Posterior cingulate gyrus (tissue), 11 donors: ENCODE measurements around the gene MRTFA.
"Not testable (repeated sequence)": the region's sequence is repeated elsewhere in the genome, so short reads cannot be mapped to it uniquely, and the experiment has no call there.

Source experiments
- DNase-seq, 10 donors: peaks; one replicate each; pipeline versions ENCODE4 v3.0.0 to v3.0.0-alpha.2; 2020 to 2021; ENCODE audit warnings: mixed read lengths in 3 of 10
- intact Hi-C: fragments of 100-400 bp; cut with DNase I; formaldehyde crosslinking; loops from one replicate; pipeline ENCODE4 v1.15.1; 2023

MRTFA gene

DNA sequence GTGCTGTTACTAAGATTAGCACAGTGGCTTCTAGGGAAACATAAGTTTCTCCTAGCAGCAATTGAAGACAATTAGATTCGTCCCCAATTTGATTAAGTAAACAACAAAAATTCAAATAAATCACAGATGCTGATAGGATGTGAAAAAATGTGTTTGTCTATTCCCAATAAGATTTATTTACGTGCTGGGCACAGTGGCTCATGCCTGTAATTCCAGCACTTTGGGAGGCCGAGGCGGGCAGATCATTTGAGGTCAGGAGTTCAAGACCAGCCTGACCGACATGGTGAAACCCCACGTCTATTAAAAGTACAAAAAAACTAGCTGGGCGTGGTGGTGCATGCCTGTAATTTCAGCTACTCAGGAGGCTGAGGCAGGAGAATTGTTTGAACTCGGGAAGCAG is 128.5 kb downstream of the MRTFA start:
- intact Hi-C loops, DNase-seq: not testable (repeated sequence)

DNA sequence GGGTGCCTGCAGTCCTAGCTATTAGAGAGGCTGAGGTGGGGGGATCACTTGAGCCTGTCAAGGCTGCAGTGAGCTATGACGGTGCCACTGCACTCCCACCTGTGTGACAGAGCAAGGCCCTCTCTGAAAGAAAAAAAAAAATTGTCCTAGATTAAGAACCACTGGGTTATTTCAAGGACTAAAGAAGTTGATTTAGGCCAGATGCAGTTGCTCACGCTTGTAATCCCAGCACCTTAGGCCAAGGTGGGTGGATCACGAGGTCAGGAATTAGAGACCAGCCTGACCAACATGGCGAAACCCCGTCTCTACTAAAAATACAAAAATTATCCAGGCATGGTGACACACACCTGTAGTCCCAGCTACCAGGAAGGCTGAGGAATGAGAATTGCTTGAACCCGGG is 129.0 kb downstream of the MRTFA start:
- no peak for DNase-seq
- intact Hi-C loops, result no loop called here

DNA sequence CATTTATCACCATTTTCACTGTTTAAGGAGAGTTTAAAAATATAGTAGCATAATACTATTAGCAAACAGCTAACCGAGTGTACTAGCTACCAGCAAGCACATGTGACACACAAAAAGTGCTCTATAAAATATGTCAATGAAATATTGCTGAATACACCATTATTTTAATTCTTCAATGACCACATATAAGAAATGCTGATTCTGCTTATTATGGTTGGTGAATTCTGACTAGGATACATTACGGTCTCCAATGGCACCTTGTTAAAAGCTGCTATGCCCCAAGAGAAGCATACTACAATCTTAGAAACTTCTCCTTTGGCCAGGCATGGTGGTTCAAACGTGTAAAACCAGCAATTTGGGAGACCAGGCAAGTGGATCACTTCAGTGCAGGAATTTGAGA is 129.8 kb downstream of the MRTFA start:
- intact Hi-C loops, result no loop called here
- DNase-seq, result no peak

DNA sequence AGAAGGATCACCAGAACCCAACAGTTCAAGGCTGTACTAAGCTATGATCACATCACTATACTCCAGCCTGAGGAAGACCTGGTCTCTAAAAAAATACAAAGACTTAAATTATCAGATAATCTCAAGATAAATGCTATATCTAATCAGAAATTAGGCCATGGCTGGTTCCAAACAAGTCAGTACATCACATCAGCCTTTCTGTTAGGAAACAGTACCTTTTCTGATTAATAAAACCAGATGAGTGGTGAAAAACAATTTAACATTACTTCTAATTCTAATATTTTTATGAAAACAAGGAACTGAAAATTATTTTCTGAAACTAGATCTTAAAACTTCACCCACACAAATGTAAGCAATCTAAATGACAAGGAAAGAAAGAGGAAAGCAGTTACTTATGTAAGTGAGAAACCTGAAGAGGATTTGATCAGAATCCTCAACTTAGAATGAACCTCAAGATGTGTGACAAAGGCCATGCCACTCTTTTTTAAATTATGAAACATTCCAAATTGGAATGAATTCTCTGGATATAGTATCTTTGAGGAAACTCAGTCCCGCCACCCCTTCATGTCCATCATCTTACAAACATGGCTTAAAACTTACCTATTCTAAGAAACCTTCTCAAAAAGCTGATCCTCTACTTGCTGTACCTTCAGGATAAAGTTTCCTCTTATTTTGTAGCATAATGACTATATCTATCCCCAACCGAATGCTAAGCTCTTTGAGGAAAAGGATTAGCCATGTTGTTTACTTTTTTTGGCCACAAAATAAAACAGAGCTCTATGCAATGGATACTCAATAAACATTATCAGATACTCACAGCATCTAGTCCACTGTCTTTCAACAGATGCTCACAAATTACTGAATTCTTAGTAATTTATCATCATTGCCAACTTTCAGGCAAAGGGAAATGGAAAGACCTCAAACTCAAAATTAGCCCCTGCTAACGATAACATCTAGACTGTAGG is 132.0 kb downstream of the MRTFA start:
- intact Hi-C loops, result no loop called here

DNA sequence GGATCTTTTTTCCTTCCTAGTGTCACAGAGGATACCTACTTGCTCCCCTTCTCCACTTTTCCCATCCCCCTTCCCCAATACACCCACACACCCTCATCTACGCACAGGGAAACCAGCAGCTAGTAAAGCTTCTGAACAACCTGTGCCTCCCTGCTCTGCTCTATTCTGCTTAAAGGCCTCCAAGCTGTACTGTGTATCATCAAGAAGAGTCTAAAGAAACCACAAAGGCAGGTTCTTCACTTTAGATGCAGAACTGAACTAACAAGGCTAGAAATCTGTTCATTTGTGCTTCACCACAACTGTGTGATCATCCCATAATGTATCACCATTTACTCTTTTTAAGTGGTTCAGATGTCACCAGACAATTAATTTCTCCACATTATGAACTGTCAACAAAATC is 133.6 kb downstream of the MRTFA start:
- no peak for DNase-seq
- intact Hi-C loops, result no loop called here

More for the DNA sequence above, 132.0 kb downstream of the MRTFA start:
- DNase-seq, result no peak

DNA sequence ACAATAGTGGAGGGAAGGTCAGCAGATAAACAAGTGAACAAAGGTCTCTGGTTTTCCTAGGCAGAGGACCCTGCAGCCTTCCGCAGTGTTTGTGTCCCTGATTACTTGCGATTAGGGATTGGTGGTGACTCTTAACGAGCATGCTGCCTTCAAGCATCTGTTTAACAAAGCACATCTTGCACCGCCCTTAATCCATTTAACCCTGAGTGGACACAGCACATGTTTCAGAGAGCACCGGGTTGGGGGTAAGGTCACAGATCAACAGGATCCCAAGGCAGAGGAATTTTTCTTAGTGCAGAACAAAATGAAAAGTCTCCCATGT is 136.1 kb downstream of the MRTFA start:
- DNase-seq, intact Hi-C loops: not testable (repeated sequence)

DNA sequence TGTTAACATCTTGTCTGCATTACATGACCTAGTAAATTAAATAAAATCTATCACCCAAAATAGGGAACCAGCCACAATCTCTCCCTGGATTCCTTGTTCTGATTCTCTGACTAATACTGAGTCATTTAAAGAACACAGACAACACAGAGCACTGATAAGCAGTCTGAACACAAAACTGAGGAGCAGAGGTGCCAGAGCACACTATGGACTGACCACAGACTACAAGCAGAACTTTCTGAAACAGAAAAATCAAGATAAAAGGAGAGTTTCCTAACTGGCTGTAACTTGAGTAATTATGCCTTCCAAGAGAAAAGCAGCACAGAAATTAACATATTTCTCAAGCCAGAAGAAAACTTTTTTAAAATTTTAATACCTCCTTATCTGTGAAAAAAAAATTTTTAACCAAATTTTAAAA is 137.3 kb downstream of the MRTFA start:
- intact Hi-C loops, result no loop called here
- no peak for DNase-seq

DNA sequence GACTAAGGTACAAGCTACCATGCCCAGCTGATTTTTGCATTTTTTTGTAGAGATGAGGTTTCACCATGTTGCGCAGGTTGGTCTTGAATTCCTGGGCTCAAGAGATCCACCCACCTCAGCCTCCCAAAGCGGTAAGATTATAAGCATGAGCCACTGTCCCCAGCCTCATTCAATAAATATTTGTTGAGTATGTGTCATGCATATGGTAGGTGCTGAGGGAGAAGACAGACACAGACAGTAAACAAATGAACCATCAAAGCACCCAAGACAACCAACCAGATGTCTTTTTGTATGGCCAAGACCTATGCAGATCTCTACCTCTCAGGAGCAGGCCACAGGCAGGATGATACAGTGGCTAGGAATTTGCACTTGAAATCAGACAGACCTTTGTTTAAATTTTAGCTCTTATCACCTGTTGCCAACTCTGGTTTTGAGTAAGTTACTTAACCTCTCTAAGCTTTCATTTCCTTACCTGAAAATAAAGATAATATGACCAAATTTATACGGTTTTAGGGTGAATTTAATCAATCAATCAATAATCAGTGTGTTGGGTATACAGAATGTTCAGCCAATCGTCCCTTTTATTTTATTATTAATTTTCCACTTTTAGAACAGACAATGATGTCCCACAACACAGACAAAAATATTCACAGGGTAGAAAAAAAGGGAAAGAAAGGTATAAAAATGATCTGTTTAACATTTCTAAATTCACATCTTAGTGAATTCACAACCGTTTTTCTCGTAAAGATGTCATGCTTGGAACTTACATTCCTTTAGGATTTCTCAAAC is 137.9 kb downstream of the MRTFA start:
- intact Hi-C loops, result no loop called here
- DNase-seq, result no peak

DNA sequence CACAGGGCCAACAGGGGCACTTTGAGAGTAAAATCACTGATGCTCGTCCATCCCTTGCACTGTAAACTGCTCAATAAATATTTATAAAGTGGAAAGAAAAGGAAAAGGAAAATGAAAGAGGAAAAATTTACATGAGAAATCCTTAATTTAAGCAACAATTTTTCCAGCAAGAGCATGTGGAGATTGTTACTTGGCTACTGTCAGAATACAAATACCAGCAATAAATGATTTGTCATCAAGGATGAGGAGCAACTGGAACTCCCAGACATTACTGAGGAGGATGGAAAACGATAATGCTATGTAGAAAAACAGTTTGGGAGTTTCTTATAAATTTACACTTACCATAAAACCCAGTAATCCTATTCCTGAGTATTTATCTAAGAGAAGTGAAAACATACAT is 143.1 kb downstream of the MRTFA start:
- DNase-seq, result no peak
- intact Hi-C loops, result no loop called here

DNA sequence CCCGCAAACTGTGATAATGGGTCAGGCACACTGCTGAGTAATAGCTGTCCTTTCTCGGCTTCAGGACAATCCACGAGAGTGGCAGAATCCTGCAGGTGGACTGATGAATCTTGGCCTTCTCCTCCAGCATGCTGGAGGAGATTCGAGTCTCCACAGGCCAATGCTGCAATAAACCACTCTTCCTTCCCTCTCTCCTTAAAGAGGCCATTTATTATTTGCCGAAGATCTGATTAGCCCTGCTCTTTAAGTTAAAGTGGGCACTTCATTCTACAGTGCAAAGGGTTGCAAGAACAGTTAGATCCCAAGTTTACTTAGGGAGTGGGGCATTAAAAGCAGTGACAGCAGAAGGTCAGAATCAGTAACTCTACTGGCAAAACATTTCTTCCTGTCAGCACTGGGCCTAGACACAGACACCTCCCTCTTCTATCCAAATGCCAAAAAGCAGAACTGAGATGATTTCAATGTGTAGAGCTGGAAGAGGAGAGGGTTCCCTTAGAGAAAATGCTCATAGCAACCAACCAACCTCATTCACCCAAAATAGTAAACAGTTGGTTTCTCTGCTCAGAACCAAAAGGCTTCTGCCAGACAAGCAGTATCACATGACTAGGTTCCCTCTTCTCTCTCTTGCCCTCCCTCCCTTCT is 144.4 kb downstream of the MRTFA start:
- intact Hi-C loops, result no loop called here
- no peak for DNase-seq

DNA sequence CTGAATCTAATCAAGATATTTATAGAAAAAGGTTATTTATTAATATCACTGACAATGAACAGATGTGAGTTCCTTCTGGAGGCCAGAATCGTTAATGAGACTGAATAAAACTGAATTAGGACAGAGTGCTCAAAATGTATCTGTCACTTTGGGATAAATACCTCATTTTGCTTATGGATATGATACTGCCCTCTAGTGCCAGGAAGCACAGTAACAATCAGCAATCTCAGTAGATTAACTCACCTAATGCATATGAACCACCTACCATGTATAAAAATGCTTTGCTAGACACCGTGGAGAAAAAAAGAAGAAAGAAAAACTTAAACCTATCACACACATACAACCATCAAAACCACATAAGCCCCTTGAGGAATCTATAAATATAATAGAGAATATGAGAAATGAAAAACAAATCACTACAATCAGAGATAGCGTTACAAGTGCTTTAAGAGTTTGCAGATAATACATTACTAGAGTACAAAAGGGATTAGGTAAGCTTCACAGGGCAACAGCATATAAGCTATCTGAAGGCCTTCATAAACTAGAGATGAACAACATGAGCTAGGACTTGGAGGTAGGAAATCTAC is 148.8 kb downstream of the MRTFA start:
- intact Hi-C loops, result loop anchor here (5.0 kb wide), 1 partner anchor 50 kb away; no protein-coding TSS in a partner anchor
- DNase-seq, result no peak

DNA sequence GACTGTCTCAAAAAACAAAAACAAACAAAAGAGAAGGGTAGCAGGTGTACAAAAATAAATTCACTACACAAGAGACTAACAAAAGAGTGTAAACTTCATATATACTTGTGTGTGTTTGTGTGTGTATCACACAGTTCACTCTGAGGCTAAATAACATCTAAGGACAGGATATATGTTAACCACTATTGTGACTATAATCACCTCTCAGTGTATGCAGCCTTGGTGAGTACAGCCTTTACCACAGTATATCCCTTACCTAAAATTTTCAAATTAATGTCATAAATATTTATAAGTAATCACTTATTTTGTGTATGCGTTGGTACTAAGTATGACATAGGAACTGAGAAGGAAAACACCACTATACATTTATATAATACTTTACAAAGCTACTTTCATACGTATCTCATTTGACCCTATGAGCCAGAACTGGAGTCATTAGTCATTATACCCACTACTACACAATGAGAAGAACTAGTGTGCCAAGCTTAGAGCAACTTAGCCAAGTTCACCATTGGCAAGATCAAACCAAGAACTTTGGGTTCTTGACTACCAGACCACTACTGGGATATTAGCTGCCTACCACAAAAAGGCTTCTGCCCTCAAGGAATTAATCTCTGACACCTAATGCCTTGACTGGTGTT is 149.4 kb downstream of the MRTFA start:
- no peak for DNase-seq
- intact Hi-C loops, result loop anchor here (5.0 kb wide), 1 partner anchor 50 kb away; no protein-coding TSS in a partner anchor

DNA sequence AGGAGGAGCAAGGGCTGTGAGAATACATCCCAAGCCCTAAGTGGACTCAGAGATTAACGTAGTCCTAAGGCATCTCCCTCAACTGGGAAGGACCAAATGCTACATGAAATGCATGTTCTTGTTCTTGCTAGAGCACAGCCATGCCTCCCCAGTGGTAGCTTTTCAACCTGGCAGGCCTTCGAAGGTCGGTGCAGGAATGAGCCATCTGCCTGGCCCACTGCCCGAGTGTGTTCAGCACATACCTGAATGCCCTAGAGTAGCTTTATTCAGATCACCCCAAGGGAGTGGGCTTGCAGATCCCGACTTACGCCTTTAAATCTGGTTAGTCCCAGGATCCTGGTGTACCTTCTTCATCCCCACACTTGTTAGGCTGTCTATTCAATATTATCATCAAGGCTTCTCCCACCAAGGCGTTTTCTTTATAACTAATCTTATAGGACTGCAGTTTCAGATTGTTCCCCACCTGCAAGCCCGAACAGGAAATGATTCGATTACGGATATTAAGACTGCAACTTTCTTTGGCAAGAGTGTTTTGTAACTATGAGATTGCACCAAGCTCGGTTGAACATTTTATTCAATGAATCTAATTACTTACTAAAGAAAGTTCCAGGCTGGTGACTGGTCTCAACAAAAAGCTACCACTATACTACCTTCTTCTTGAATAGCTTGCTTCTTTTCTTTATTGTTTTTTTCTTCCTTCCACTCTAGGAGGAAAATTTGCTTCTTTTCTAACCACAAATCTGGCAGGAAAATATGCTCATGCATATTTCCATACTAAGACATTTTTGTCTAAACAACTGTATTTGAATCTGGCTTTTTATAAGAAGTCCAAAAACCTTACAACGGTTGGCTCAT is 150.5 kb downstream of the MRTFA start:
- intact Hi-C loops, result loop anchor here (5.0 kb wide), 1 partner anchor 49 kb away; no protein-coding TSS in a partner anchor
- DNase-seq, result no peak

DNA sequence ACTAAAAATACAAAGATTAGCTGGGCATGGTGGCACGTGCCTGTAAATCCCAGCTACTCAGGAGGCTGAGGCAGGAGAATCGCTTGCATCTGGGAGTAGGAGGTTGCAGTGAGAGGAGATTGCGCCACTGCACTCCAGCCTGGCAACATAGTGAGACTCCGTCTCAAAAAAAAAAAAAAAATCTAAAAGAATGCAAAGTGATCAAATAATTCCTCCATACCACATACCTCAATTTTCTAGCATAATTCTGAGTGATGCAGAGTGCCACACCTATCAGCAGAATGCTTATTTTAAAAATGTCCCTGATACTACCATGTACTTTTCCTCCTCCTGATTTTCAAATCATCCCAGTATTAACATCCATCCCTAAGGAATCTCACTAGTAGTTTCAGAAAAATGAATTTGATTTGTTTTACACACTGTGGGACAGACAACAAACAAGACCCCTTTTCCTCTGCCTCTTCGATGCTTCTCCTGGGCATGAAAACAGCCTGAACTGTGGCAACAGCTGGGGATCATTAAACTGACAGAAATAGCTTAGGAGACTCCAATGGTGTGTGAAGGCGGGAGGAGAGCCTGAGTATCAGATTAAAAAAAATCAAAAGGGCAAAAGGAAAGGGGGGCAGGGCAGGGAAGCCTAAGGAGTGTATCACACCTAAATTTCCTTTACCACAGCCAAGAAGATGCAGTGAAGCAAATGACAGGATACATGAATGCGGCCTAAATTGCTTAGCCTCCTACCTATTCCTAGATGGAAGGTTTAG is 151.4 kb downstream of the MRTFA start:
- intact Hi-C loops, result loop anchor here (5.0 kb wide), 1 partner anchor 48 kb away; no protein-coding TSS in a partner anchor
- no peak for DNase-seq

DNA sequence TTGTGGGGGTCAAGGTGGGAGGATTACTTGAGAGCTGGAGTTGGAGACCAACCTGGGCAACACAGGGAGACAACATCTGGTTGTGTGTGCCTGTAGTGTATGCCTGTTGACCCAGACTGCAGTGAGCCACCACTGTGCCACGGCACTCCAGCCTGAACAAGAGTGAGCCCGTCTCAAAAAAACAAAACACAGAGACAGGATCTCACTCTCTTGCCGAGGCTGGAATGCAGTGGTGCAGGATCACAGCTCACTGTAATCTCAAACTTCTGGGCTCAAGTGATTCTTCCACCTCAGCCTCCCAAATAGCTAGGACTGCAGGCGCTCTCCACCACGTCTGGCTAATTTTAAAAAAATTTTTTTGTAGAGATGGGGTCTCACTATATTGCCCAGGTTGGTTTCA is 153.6 kb downstream of the MRTFA start:
- no peak for DNase-seq
- intact Hi-C loops, result no loop called here

DNA sequence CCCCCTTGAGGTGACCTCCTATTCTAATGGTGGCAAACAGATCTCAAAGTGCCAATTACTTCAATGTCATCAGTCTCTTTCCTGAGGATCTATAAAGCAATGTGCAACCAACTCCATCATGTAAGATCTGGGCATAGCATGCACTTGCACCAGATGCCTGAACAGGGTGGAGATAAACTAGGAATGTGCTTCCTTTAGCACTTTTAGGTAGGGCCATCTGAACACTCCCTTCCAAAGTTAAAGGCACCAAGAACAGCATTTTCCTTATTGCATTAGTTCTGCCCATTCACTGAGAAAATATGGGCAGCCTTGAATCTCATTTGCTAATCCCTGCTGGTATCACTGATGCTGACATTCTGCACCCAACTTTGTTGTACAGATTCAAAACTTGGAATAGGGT is 154.1 kb downstream of the MRTFA start:
- no peak for DNase-seq
- intact Hi-C loops, result no loop called here

DNA sequence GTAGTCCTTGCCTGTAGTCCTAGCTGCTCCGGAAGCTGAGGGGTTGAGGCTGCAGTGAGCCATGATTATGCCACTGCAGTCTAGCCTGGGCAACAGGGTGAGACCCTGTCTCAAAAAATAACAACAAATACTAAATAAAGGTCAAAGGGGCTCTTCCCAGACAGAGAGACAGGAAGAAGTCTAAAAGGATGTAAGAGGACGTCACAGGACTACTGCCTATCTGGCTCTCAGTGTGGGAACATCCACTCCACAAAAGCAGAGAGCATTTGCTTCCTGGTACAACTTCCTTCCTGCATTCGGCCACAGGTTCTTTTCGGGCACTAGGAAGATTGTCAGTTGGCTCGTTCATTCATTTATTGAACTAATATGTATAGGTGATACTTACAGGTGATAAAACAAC is 155.5 kb downstream of the MRTFA start:
- intact Hi-C loops, result no loop called here
- no peak for DNase-seq

DNA sequence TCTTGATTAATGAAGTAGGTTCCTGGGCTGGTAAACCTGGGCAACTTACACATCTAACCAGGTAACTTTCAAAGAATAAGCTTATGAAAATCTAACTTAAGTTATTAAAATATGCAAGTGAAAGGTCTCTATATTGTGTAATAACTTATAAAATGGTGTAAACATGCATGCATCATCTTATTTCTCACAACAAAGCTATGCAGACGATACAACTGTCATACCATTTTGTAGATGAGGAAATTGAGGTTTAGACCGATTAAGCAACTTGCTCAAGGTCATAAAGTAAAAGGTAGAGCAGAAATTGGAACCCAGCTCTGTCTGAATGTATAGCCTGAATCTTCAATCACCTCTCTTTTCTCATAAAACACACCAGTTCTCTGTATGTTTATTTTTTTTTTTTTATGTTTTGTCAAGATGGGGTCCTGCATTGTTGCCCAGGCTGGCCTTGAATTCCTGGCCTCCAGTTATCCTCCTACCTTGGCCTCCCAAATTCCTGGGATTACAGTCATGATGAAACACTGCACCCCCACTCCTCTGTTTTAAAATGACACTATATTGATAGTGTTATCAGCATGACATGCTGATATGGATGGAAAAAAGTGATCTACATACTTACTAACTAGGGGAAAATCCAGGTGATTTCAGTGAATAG is 156.5 kb downstream of the MRTFA start:
- intact Hi-C loops, result no loop called here
- DNase-seq, result no peak
